Measurements from ENCODE around the gene NT5C1B.
"Not testable (repeated sequence)": the region's sequence is repeated elsewhere in the genome, so short reads cannot be mapped to it uniquely, and the experiment has no call there.

DNA sequence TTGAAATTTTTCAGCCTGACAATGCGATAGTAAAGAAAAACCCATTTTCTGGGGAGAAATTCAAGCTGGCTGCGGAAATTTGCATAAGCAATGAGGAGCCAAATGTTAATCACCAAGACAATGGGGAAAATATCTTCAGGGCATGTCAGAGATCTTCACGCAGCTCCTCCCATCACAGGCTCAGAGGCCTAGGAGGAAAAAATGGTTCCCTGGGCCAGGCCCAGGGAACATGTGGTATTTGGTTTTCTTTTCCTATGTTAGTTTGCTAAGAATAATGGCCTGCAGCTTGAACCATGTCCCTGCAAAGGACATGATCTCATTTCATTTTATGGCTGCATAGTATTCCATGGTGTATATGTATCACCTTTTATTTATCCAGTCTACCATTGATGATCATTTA lies 43.3 kb upstream of the NT5C1B start:
- TF ChIP-seq, protein P1, sequence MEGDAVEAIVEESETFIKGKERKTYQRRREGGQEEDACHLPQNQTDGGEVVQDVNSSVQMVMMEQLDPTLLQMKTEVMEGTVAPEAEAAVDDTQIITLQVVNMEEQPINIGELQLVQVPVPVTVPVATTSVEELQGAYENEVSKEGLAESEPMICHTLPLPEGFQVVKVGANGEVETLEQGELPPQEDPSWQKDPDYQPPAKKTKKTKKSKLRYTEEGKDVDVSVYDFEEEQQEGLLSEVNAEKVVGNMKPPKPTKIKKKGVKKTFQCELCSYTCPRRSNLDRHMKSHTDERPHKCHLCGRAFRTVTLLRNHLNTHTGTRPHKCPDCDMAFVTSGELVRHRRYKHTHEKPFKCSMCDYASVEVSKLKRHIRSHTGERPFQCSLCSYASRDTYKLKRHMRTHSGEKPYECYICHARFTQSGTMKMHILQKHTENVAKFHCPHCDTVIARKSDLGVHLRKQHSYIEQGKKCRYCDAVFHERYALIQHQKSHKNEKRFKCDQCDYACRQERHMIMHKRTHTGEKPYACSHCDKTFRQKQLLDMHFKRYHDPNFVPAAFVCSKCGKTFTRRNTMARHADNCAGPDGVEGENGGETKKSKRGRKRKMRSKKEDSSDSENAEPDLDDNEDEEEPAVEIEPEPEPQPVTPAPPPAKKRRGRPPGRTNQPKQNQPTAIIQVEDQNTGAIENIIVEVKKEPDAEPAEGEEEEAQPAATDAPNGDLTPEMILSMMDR (IDR thresholded peaks at IDR 0.05; ENCODE audit: low read depth, low read length): not testable (repeated sequence)
- not testable (repeated sequence) for TF ChIP-seq EZH2phosphoT487 (IDR thresholded peaks at IDR 0.05; ENCODE audit: low read depth)
